DMS79 (cell line): ENCODE data around the gene SLC6A5.
"Not testable (repeated sequence)": the region's sequence is repeated elsewhere in the genome, so short reads cannot be mapped to it uniquely, and the experiment has no call there.

Experiments
- DNase-seq: peaks from one replicate; lab custom pipeline; 2025; lab: John Stamatoyannopoulos, UW

The SLC6A5 gene

GRCh38 chr11:20599221-20600019 lies at the start of gene SLC6A5:
TSS of gene SLC6A5 (plus strand) at chr11:20599608. CDS start at chr11:20599673, 65 bp downstream.
- DNase-seq = no peak

- no peak for DNase-seq
Observed at GRCh38 chr11:20551096-20551495, 48.3 kb upstream of the SLC6A5 start.

GRCh38 chr11:20555783-20556182 lies 43.6 kb upstream of the SLC6A5 start:
- DNase-seq = no peak

GRCh38 chr11:20556396-20556795 lies 43.0 kb upstream of the SLC6A5 start:
- DNase-seq = not testable (repeated sequence)

GRCh38 chr11:20558741-20559140 lies 40.7 kb upstream of the SLC6A5 start:
- DNase-seq = no peak

GRCh38 chr11:20559523-20560300 lies 39.7 kb upstream of the SLC6A5 start:
- no peak for DNase-seq

GRCh38 chr11:20561915-20562314 lies 37.5 kb upstream of the SLC6A5 start:
- DNase-seq = no peak

GRCh38 chr11:20563866-20564265 lies 35.5 kb upstream of the SLC6A5 start:
- no peak for DNase-seq

- no peak for DNase-seq
Observed at GRCh38 chr11:20564846-20565635, 34.4 kb upstream of the SLC6A5 start.

GRCh38 chr11:20566115-20566514 lies 33.3 kb upstream of the SLC6A5 start:
- not testable (repeated sequence) for DNase-seq

GRCh38 chr11:20566591-20567434 lies 32.6 kb upstream of the SLC6A5 start:
- no peak for DNase-seq

- DNase-seq = not testable (repeated sequence)
Observed at GRCh38 chr11:20579725-20580124, 19.7 kb upstream of the SLC6A5 start.

- no peak for DNase-seq
Observed at GRCh38 chr11:20583201-20583600, 16.2 kb upstream of the SLC6A5 start.

GRCh38 chr11:20584093-20584774 lies 15.2 kb upstream of the SLC6A5 start:
- no peak for DNase-seq

GRCh38 chr11:20589796-20590195 lies 9.6 kb upstream of the SLC6A5 start:
- no peak for DNase-seq

GRCh38 chr11:20590381-20590780 lies 9.0 kb upstream of the SLC6A5 start:
- DNase-seq = no peak

- no peak for DNase-seq
Observed at GRCh38 chr11:20592741-20593140, 6.7 kb upstream of the SLC6A5 start.

- no peak for DNase-seq
Observed at GRCh38 chr11:20594274-20595061, 4.9 kb upstream of the SLC6A5 start.

GRCh38 chr11:20595101-20595500 lies 4.3 kb upstream of the SLC6A5 start:
- DNase-seq = no peak
